D721Med (cell line): ENCODE results near the gene TUBB.

Source experiments
- DNase-seq: peaks from one replicate; pipeline ENCODE4 v3.0.0; 2011; ENCODE audit warnings: low spot score; ENCODE audit not compliant: insufficient read length
- FAIRE-seq: peaks from 2 replicates; lab custom pipeline; 2011; peaks lifted over from hg19 to GRCh38; lab: Jason Lieb, UNC
- TF ChIP-seq, protein P1 (sequence below): IDR thresholded peaks from 2 replicates; pipeline ENCODE4 v1.5.1; 2012; ENCODE audit warnings: mild to moderate bottlenecking, control low read depth; ENCODE audit not compliant: insufficient read depth; ENCODE audit errors: missing control alignments

Gene TUBB

DNA sequence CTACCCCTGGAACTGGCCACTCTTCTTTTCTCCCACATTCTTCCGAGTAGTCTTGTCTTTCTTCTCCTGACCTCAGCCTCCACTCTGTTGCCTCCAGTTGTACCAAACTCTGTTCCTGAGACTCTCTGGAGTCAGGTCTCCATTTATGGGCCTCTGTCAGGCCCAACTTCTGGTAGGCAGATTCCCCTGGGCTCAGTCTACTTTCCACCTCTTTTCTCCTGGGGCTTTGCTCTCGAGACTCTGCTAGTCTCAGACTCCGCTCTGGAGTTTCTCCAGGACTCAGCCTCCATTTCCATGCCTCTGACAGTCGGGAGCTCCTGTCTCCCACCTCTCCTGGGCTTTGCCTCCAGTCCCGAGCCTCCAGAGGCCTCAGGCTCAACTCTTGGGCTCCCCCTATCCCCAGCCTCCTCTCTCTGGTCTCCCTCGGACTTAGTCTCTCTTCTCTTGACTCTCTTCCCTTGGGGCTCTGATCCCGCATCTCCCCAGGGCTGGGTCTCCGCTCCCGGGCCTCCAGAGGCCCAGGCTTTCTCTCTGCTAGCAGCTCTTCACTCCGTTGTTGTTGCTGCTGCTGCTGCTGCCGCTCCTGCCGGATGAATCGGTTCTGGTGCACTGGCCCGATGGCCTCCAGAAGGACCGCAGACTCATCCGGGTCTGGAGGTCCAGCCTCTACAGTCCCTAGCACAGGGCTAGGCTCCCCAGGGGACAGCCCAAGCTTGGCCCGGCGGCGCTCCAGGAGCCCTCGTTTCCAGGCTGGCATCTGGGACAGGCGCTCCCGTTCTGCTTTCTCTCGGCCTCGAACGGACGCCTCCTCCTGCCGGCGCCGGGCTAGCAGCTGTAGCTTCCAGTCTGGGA, 34.8 kb upstream of the TUBB start:
- TF ChIP-seq, protein P1, sequence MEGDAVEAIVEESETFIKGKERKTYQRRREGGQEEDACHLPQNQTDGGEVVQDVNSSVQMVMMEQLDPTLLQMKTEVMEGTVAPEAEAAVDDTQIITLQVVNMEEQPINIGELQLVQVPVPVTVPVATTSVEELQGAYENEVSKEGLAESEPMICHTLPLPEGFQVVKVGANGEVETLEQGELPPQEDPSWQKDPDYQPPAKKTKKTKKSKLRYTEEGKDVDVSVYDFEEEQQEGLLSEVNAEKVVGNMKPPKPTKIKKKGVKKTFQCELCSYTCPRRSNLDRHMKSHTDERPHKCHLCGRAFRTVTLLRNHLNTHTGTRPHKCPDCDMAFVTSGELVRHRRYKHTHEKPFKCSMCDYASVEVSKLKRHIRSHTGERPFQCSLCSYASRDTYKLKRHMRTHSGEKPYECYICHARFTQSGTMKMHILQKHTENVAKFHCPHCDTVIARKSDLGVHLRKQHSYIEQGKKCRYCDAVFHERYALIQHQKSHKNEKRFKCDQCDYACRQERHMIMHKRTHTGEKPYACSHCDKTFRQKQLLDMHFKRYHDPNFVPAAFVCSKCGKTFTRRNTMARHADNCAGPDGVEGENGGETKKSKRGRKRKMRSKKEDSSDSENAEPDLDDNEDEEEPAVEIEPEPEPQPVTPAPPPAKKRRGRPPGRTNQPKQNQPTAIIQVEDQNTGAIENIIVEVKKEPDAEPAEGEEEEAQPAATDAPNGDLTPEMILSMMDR, result no peak
- FAIRE-seq (no peak), DNase-seq (no peak)

DNA sequence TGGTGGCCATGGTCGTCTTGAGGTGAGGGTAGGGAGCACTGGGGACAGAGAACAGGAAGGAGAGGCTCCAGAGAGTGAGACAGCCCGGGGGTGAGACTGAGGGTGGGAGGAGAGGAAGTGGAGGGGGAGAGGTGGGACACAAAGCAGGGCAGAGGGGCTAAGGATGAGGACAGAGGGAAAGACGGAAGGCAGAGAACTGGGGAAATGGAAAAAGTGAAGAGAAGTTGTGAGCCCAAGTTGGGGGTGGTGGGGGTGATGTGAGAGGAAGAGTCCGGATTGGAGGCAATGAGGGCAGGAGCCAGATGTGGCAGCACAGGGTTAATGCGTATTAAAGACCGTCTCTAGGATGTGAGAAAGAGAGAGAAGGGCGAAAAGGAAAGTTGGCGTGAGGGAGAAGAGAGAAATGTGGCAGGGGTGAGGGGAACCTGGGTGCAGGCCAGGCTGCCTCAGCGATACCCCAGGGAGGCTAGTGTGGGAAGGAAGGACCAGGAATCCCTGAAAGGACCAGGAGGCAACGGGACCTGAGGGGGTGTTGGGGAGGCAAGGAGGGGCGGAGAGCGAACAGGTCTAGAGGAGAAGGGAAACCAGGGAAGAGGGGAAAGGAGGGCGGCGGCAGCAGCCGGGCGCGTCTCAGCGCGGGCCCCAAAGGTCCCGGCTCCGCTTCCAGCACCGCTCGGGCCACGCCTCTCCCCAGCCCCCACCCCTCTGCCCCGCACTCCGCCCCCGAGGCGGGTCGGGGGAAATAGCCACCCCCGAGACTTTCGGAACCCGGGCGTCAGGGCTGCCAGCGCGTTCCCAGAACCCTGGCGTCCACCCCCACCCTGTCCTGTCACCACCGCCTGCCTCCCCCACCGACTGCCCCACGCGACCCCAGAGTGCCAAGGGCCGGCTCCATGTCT, 33.9 kb upstream of the TUBB start, which contains the start of gene PPP1R18:
Gene PPP1R18 (minus strand): TSS at position 637 of the 899 bp plus-strand sequence. CDS start 627 bp downstream, at position 10.
- DNase-seq (no peak), FAIRE-seq (no peak)
- TF ChIP-seq, protein P1, result no peak

DNA sequence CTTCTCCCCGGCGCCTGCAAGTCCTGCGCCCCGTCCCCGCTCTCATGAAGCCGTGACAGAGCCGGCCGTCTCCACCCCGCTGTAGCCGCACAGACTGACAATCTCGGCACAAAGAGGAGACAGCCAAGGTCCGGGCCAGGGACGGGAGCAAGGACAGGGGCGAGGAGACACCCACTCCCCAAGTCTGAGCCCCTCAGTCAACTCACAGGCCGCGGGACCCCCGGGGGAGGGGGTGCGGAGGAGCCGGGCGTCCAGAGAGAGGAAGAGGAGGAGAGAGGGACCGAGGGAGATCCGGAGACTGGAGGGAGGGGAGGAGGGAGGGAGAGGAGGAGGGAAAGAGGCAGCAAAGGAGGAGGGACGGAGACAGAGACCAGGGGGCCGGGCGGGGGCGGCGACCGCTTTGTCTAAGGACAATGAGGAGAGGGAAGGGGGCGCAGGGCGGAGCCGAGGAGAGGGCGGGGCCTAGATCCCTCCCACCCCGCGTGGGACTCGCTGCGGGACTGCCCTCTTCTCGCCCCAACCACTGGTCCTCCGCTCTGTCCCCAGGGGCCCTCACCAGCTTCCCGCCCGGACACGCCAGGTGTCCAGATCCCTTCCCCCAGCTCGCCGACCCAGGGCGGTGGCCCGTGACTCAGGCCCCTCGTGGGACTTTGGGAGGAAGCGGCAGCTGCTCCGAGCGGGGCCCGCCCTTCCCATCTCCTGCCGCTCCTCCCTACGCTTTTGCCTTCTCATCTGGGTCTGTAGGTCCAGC, 33.1 kb upstream of the TUBB start:
- FAIRE-seq (no peak), DNase-seq (no peak)

DNA sequence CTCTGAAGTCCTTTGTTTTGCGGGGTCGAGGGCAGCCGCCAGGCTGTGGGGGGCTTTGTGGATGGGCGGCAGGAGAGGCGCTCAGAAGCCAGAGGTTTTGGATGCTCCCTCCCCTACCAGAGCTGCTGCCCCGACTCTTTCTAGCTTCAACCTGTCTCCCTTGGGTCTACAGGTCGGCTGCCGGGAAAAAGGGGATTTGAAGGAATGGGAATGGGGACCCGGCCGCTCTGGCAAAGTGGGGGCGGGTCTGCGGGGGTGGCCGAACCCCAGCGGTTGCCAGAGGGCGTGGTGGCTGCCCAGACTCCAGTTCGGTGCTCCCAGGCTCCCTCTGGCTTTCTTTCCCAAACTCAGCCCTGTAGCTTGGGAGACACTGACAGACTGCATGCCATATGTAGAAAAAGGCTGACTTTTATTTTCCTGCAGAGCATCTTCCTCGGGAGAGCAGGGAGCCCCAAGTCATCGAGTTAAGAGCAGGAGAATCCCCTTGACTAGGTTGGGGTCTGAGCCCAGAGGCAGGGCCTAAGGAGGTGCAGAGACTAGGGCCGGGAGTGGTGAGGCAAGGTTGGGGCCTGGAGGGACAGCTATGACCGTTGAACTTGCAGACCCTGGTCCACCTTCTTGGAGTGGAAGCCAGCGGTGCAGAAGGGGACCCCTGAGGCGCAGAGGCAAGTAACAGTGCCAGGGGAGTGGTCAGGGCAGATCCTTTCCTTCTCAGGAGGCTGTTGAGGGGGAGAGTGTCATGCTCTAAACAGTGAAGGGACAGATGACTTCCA, 32.3 kb upstream of the TUBB start:
- no peak for DNase-seq
- FAIRE-seq, result no peak
- TF ChIP-seq, protein P1, result no peak

More for the DNA sequence above, 33.1 kb upstream of the TUBB start:
- TF ChIP-seq, protein P1, result no peak

DNA sequence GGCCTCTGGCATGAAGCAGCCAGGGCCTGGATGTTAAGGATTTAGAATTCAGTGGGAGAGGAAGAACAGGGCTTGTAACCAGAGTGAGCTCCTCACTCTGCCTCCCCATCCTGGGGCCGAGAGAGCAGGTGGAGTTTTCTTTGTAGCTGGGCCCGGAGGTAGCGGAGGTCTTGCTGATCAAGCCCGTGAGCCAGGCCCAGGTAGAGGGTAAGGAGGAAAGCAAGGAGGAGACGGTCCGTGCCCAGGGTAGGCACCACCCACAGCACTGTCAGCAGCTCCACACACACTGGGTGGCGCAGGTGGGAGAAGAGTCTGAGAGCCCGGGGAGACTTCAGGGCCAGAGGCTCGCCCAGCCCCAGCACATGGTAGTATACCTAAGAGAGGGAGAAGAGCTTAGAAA, 31.6 kb upstream of the TUBB start:
- FAIRE-seq (no peak), DNase-seq (no peak)
- TF ChIP-seq, protein P1, result no peak
